HEK293 (cell line): Measurements from ENCODE around the gene SUOX.
A peak's percentile ranks its signal among the peaks of the same experiment; 100 is the strongest.

Experiments used
- CTCF ChIA-PET: fragments of 350-600 bp; formaldehyde crosslinking; extraction: SDS; loops from one replicate; lab custom pipeline; 2021; ENCODE audit warnings: antibody characterized with exemption; lab: Yijun Ruan, JAX
- POLR2A ChIA-PET: fragments of 300-600 bp; formaldehyde crosslinking; extraction: SDS; loops from one replicate; lab custom pipeline; 2020; ENCODE audit warnings: antibody characterized with exemption, inconsistent platforms; lab: Yijun Ruan, JAX
- H3K27ac ChIP-seq: fragments of 200-500 bp; sonication (Bioruptor generic); 2 replicates; pipeline ENCODE4 v1.5.1; 2014; ENCODE audit warnings: low read depth, low read length, control low read depth, inconsistent platforms; ENCODE audit errors: extremely low read depth
- H3K36me3 ChIP-seq, 2 experiments: fragments of 200-500 bp in 1 of 2; sonication (Bioruptor generic) in 1 of 2; 1 replicate in 1 of 2; 2 replicates in 1 of 2; pipeline ENCODE4 v1.5.1; 2014 to 2017; ENCODE audit warnings: inconsistent platforms in 2 of 2, low read length in 2 of 2; ENCODE audit not compliant: control insufficient read depth in 2 of 2, insufficient read depth in 1 of 2
- H3K4me1 ChIP-seq: fragments of 200-500 bp; sonication (Bioruptor generic); 2 replicates; pipeline ENCODE4 v1.5.1; 2014; ENCODE audit warnings: mild to moderate bottlenecking, low read length, inconsistent platforms; ENCODE audit not compliant: control insufficient read depth, insufficient read depth
- H3K4me3 ChIP-seq: 2 replicates; pipeline ENCODE4 v1.5.1; 2011; ENCODE audit warnings: low read depth, mild to moderate bottlenecking, control low read depth, low read length, moderate library complexity
- H3K9me3 ChIP-seq: fragments of 200-500 bp; sonication (Bioruptor generic); 2 replicates; pipeline ENCODE4 v1.5.1; 2014; ENCODE audit warnings: low read depth, low read length, inconsistent platforms; ENCODE audit not compliant: control insufficient read depth, insufficient read depth
- GLIS1 ChIP-seq: fragments of 450-650 bp; formaldehyde crosslinking; IDR thresholded peaks from 2 replicates; pipeline ENCODE4 v1.5.1; 2016; ENCODE audit warnings: missing biosample characterization, missing genetic modification characterization
- HOXC10 ChIP-seq: sonication (generic); formaldehyde crosslinking; IDR thresholded peaks from 2 replicates; pipeline ENCODE4 v1.8.1; 2023; ENCODE audit warnings: mild to moderate bottlenecking, missing genetic modification reagents
- KLF1 ChIP-seq: fragments of 450-650 bp; formaldehyde crosslinking; IDR thresholded peaks from 2 replicates; pipeline ENCODE4 v1.5.1; 2016; ENCODE audit warnings: missing biosample characterization, missing genetic modification characterization
- OSR2 ChIP-seq: fragments of 450-650 bp; formaldehyde crosslinking; IDR thresholded peaks from 2 replicates; pipeline ENCODE4 v1.5.1; 2016; ENCODE audit warnings: missing biosample characterization, missing genetic modification characterization
- PRDM1 ChIP-seq: fragments of 450-650 bp; formaldehyde crosslinking; IDR thresholded peaks from 2 replicates; pipeline ENCODE4; 2016; ENCODE audit warnings: missing biosample characterization, missing genetic modification characterization
- SCRT2 ChIP-seq: fragments of 450-650 bp; formaldehyde crosslinking; IDR thresholded peaks from 2 replicates; pipeline ENCODE4 v1.5.1; 2016; ENCODE audit warnings: missing biosample characterization, missing genetic modification characterization
- SP2 ChIP-seq: fragments of 450-650 bp; formaldehyde crosslinking; IDR thresholded peaks from 2 replicates; pipeline ENCODE4 v1.5.1; 2016; ENCODE audit warnings: missing biosample characterization, missing genetic modification characterization
- SP3 ChIP-seq: fragments of 450-650 bp; formaldehyde crosslinking; IDR thresholded peaks from 2 replicates; pipeline ENCODE4 v1.5.1; 2016; ENCODE audit warnings: missing biosample characterization, missing genetic modification characterization
- ZBTB17 ChIP-seq: fragments of 450-650 bp; formaldehyde crosslinking; IDR thresholded peaks from 2 replicates; pipeline ENCODE4 v1.5.1; 2016; ENCODE audit warnings: missing biosample characterization, missing genetic modification characterization
- ZBTB20 ChIP-seq: fragments of 450-650 bp; formaldehyde crosslinking; IDR thresholded peaks from 2 replicates; pipeline ENCODE4 v1.5.1; 2016; ENCODE audit warnings: missing biosample characterization, missing genetic modification characterization
- ZNF112 ChIP-seq: fragments of 450-650 bp; formaldehyde crosslinking; IDR thresholded peaks from 2 replicates; pipeline ENCODE4 v1.5.0; 2017; ENCODE audit warnings: missing biosample characterization, missing genetic modification characterization
- ZNF114 ChIP-seq: fragments of 450-650 bp; formaldehyde crosslinking; IDR thresholded peaks from 2 replicates; pipeline ENCODE4 v1.5.0; 2017; ENCODE audit warnings: missing biosample characterization, missing genetic modification characterization
- ZNF155 ChIP-seq: fragments of 450-650 bp; formaldehyde crosslinking; IDR thresholded peaks from 2 replicates; pipeline ENCODE4 v1.5.1; 2016; ENCODE audit warnings: missing biosample characterization, missing genetic modification characterization
- ZNF239 ChIP-seq: fragments of 450-650 bp; formaldehyde crosslinking; IDR thresholded peaks from 2 replicates; pipeline ENCODE4 v1.5.1; 2016; ENCODE audit warnings: missing biosample characterization, missing genetic modification characterization
- ZNF311 ChIP-seq: fragments of 450-650 bp; formaldehyde crosslinking; IDR thresholded peaks from 2 replicates; pipeline ENCODE4 v1.5.1; 2017; ENCODE audit warnings: missing biosample characterization, missing genetic modification characterization, borderline replicate concordance
- ZNF561 ChIP-seq: fragments of 450-650 bp; IDR thresholded peaks from 2 replicates; pipeline ENCODE4 v1.5.1; 2018; ENCODE audit warnings: missing biosample characterization, missing genetic modification characterization, borderline replicate concordance
- ZNF654 ChIP-seq: fragments of 450-650 bp; formaldehyde crosslinking; IDR thresholded peaks from 2 replicates; pipeline ENCODE4 v1.5.1; 2016; ENCODE audit warnings: low read depth, missing biosample characterization, missing genetic modification characterization
- ZNF658 ChIP-seq: fragments of 450-650 bp; formaldehyde crosslinking; IDR thresholded peaks from 2 replicates; pipeline ENCODE4; 2016; ENCODE audit warnings: missing biosample characterization, missing genetic modification characterization
- ZNF660 ChIP-seq: fragments of 450-650 bp; IDR thresholded peaks from 2 replicates; pipeline ENCODE4 v1.5.1; 2018; ENCODE audit warnings: missing biosample characterization, mild to moderate bottlenecking, missing genetic modification characterization
- ZNF670 ChIP-seq: fragments of 450-650 bp; formaldehyde crosslinking; IDR thresholded peaks from 2 replicates; pipeline ENCODE4 v1.5.1; 2016; ENCODE audit warnings: missing biosample characterization, missing genetic modification characterization, low read depth
- ZNF777 ChIP-seq: fragments of 450-650 bp; formaldehyde crosslinking; IDR thresholded peaks from 2 replicates; pipeline ENCODE4 v1.5.1; 2017; ENCODE audit warnings: missing biosample characterization, missing genetic modification characterization, borderline replicate concordance
- ZSCAN16 ChIP-seq: fragments of 450-650 bp; formaldehyde crosslinking; IDR thresholded peaks from 2 replicates; pipeline ENCODE4 v1.5.1; 2016; ENCODE audit warnings: missing biosample characterization, missing genetic modification characterization
- TF ChIP-seq, protein P1 (sequence below): fragments of 450-650 bp; formaldehyde crosslinking; IDR thresholded peaks from 2 replicates; pipeline ENCODE4 v1.5.1; 2016; ENCODE audit warnings: missing biosample characterization, missing genetic modification characterization
- TF ChIP-seq, protein P2 (sequence below): fragments of 450-650 bp; formaldehyde crosslinking; IDR thresholded peaks from 2 replicates; pipeline ENCODE4 v1.5.1; 2016; ENCODE audit warnings: missing biosample characterization, missing genetic modification characterization
- TF ChIP-seq, protein P3 (sequence below): fragments of 450-650 bp; formaldehyde crosslinking; IDR thresholded peaks from 2 replicates; pipeline ENCODE4 v1.5.1; 2017; ENCODE audit warnings: missing biosample characterization, missing genetic modification characterization
- TF ChIP-seq, protein P4 (sequence below): fragments of 450-650 bp; formaldehyde crosslinking; optimal IDR thresholded peaks from 2 replicates; pipeline ENCODE3; 2016; ENCODE audit warnings: missing biosample characterization, mild to moderate bottlenecking, missing genetic modification characterization

Gene SUOX

DNA sequence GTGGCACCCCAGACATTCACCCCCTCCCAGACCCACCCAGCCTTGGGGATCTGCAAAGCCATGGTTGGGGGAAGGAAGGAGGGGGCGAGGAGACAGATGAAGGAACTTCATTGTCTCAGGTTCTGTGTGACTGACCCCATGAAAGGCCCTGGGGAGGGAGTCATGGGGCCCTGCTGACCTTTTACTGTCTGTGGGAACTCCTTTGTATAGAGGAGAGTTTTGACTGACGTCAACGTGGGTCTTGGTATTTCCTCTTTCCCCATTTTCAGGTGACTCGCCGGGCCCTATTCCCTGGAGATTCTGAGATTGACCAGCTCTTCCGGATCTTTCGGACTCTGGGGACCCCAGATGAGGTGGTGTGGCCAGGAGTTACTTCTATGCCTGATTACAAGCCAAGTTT lies 26.3 kb upstream of the SUOX start:
- POLR2A ChIA-PET = interaction anchor here (1.0 kb wide), 1 partner anchor 25 kb away, joined by 3 read pairs; no protein-coding TSS in a partner anchor
- no peak overlapping the region for H3K27ac ChIP-seq
- CTCF ChIA-PET = interaction anchor here (0.6 to 1.1 kb wide), 3 partner anchors 25 to 1433 kb away, joined by 3 to 6 read pairs (median 4); no protein-coding TSS in a partner anchor
- TF ChIP-seq SCRT2 (tag by site-specific recombination) = no peak
- no peak for TF ChIP-seq ZNF114 (tag by site-specific recombination)
- TF ChIP-seq ZBTB17 (tag by site-specific recombination) = no peak
- no peak for TF ChIP-seq ZNF658
- TF ChIP-seq, protein P1, sequence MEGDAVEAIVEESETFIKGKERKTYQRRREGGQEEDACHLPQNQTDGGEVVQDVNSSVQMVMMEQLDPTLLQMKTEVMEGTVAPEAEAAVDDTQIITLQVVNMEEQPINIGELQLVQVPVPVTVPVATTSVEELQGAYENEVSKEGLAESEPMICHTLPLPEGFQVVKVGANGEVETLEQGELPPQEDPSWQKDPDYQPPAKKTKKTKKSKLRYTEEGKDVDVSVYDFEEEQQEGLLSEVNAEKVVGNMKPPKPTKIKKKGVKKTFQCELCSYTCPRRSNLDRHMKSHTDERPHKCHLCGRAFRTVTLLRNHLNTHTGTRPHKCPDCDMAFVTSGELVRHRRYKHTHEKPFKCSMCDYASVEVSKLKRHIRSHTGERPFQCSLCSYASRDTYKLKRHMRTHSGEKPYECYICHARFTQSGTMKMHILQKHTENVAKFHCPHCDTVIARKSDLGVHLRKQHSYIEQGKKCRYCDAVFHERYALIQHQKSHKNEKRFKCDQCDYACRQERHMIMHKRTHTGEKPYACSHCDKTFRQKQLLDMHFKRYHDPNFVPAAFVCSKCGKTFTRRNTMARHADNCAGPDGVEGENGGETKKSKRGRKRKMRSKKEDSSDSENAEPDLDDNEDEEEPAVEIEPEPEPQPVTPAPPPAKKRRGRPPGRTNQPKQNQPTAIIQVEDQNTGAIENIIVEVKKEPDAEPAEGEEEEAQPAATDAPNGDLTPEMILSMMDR (tag by site-specific recombination) = no peak
- no peak for TF ChIP-seq ZNF777
- TF ChIP-seq, protein P2, sequence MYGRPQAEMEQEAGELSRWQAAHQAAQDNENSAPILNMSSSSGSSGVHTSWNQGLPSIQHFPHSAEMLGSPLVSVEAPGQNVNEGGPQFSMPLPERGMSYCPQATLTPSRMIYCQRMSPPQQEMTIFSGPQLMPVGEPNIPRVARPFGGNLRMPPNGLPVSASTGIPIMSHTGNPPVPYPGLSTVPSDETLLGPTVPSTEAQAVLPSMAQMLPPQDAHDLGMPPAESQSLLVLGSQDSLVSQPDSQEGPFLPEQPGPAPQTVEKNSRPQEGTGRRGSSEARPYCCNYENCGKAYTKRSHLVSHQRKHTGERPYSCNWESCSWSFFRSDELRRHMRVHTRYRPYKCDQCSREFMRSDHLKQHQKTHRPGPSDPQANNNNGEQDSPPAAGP (tag by site-specific recombination) = no peak
- no peak for TF ChIP-seq OSR2 (tag by site-specific recombination)
- no peak for TF ChIP-seq ZNF155 (tag by site-specific recombination)
- no peak for TF ChIP-seq PRDM1 (tag by site-specific recombination)
- no peak for TF ChIP-seq ZNF654 (tag by site-specific recombination)
- TF ChIP-seq HOXC10 (CRISPR knock-in tag) = no peak
- no peak for TF ChIP-seq KLF1 (tag by site-specific recombination)
- no peak for TF ChIP-seq ZNF660 (tag by site-specific recombination)
- no peak for TF ChIP-seq ZNF239 (tag by site-specific recombination)
- no peak for TF ChIP-seq ZNF112
- TF ChIP-seq GLIS1 (tag by site-specific recombination) = no peak
- no peak for TF ChIP-seq ZNF561 (tag by site-specific recombination)
- TF ChIP-seq, protein P3, sequence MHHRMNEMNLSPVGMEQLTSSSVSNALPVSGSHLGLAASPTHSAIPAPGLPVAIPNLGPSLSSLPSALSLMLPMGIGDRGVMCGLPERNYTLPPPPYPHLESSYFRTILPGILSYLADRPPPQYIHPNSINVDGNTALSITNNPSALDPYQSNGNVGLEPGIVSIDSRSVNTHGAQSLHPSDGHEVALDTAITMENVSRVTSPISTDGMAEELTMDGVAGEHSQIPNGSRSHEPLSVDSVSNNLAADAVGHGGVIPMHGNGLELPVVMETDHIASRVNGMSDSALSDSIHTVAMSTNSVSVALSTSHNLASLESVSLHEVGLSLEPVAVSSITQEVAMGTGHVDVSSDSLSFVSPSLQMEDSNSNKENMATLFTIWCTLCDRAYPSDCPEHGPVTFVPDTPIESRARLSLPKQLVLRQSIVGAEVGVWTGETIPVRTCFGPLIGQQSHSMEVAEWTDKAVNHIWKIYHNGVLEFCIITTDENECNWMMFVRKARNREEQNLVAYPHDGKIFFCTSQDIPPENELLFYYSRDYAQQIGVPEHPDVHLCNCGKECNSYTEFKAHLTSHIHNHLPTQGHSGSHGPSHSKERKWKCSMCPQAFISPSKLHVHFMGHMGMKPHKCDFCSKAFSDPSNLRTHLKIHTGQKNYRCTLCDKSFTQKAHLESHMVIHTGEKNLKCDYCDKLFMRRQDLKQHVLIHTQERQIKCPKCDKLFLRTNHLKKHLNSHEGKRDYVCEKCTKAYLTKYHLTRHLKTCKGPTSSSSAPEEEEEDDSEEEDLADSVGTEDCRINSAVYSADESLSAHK (tag by site-specific recombination) = no peak
- peaks cover 10 to 52% of the 10 kb centered on the region in 2 experiments for H3K36me3 ChIP-seq
- peaks cover 9% of the 10 kb centered on the region for H3K4me1 ChIP-seq
- H3K4me3 ChIP-seq = no peak overlapping the region
- H3K9me3 ChIP-seq = no peaks in the 10 kb centered on the region

DNA sequence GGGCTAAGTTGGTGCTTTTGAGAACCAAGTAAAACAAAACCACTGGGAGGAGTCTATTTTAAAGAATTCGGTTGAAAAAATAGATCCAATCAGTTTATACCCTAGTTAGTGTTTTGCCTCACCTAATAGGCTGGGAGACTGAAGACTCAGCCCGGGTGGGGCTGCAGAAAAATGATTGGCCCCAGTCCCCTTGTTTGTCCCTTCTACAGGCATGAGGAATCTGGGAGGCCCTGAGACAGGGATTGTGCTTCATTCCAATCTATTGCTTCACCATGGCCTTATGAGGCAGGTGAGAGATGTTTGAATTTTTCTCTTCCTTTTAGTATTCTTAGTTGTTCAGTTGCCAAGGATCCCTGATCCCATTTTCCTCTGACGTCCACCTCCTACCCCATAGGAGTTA lies 25.0 kb upstream of the SUOX start:
- 0 out of 2 replicates have a peak, but pooled peaks have one; percentile 21 for TF ChIP-seq SP2
- TF ChIP-seq ZBTB20 (tag by site-specific recombination) = peak; percentile 96
- no peak for TF ChIP-seq ZNF660 (tag by site-specific recombination)
- peak; percentile 36 for TF ChIP-seq ZBTB17 (tag by site-specific recombination)
- TF ChIP-seq, protein P1 (tag by site-specific recombination) = no peak
- TF ChIP-seq ZNF311 (tag by site-specific recombination) = no peak
- TF ChIP-seq ZSCAN16 (tag by site-specific recombination) = no peak
- TF ChIP-seq, protein P4, sequence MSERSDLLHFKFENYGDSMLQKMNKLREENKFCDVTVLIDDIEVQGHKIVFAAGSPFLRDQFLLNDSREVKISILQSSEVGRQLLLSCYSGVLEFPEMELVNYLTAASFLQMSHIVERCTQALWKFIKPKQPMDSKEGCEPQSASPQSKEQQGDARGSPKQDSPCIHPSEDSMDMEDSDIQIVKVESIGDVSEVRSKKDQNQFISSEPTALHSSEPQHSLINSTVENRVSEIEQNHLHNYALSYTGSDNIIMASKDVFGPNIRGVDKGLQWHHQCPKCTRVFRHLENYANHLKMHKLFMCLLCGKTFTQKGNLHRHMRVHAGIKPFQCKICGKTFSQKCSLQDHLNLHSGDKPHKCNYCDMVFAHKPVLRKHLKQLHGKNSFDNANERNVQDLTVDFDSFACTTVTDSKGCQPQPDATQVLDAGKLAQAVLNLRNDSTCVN (tag by site-specific recombination) = no peak
- TF ChIP-seq ZNF670 (tag by site-specific recombination) = no peak
- 0 out of 2 replicates have a peak, but pooled peaks have one; percentile 11 for TF ChIP-seq SP3 (tag by site-specific recombination)
- Histone ChIP-seq H3K27ac (no peak overlapping the region), H3K4me3 (no peak overlapping the region), H3K9me3 (no peaks in the 10 kb centered on the region), H3K36me3 (peaks cover 10 to 63% of the 10 kb centered on the region in 2 experiments), H3K4me1 (peaks cover 4% of the 10 kb centered on the region; the same call in 1 of the 2 replicates)
- POLR2A ChIA-PET = no interaction called here
- CTCF ChIA-PET = interaction anchor here (0.6 to 0.8 kb wide), 2 partner anchors 24 to 165 kb away, joined by 3 read pairs; no protein-coding TSS in a partner anchor
